DMS53 treated with DMSO at 0.1 percent for 48 hours (cell line): ENCODE measurements around the gene TAS2R19.
"Not testable (repeated sequence)": the region's sequence is repeated elsewhere in the genome, so short reads cannot be mapped to it uniquely, and the experiment has no call there.

Experiments
- DNase-seq: peaks from one replicate; lab custom pipeline; 2025; ENCODE audit not compliant: unreplicated experiment; lab: John Stamatoyannopoulos, UW

The TAS2R19 gene

GRCh38 chr12:11022520-11022919 is at the start of gene TAS2R19:
Gene TAS2R19 (minus strand): TSS chr12:11022620. CDS start chr12:11022571, 49 bp downstream.
- DNase-seq: no peak

GRCh38 chr12:11071414-11071813 is 49.0 kb upstream of the TAS2R19 start:
- no peak for DNase-seq

DNA sequence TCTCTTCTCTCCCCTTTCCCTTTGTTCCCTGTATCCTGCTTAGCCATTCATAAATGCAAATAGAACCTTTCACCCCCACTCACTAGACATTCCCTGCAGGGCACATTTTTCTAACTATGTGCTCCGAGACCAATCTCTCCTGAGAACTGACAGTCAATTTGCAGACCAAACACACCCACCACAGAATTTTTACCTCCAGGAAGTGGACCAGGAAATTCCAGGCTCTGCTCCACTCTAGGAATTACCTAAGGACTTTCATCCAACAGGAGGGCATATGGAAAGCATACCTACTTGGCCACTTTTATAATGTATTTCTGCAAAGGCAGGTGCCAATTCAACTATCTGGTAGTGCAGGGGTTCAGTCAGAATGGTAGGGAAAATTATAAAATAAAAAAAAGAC is 48.6 kb upstream of the TAS2R19 start:
- DNase-seq: no peak

DNA sequence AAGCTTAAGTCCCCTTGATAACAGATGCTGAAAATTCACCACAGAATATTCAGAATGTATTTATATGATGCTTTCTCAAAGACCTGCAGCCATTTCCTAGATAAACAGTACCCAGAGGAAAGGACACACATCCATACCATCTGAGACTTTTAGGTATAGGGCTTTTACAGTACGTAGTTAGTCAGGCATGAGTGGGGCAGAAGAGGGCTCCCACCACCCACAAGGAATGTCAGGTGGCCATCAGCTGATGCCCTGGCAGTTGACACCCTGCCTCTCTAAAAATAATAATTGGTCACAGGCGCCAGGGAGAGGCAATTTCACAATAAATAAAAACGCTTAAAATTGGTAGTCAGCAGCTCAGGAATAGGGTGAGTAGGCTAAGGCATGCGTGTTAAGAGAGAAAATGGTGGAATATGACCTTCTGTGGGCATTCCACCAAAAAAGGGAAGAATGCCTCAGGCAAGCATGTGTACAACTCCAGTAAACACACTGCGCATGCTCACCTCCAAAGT is 47.5 kb upstream of the TAS2R19 start:
- no peak for DNase-seq

- DNase-seq: no peak
Measured at GRCh38 chr12:11067514-11067913, 45.1 kb upstream of the TAS2R19 start.

GRCh38 chr12:11062194-11062593 is 39.8 kb upstream of the TAS2R19 start, which contains the start of gene TAS2R46:
Gene TAS2R46 (minus strand): TSS chr12:11062294. CDS start chr12:11062294, 0 bp downstream.
- not testable (repeated sequence) for DNase-seq

- DNase-seq: no peak
Measured at GRCh38 chr12:11059784-11060183, 37.4 kb upstream of the TAS2R19 start.

DNA sequence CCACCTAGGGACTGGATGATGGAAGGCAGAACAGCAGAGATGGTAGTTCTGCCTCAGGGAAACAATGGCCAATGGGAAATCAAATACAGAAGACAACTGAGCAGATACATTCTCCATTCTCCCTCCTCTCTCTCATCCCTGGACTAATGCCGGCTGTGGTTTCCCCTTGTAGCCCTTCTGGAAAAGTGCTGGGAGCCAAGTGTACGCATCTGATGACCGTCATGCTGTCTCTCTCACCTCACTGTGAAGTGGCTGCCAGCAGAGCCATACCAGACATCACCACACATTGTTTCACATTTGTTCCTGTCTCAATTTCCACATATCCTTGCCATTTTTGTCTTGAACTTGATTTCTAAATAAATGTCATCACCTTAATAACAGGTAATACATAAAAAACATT is 36.6 kb upstream of the TAS2R19 start:
- DNase-seq: no peak

GRCh38 chr12:11055306-11055705 is 32.9 kb upstream of the TAS2R19 start:
- DNase-seq: no peak

- not testable (repeated sequence) for DNase-seq
Measured at GRCh38 chr12:11049806-11050531, 27.5 kb upstream of the TAS2R19 start.

DNA sequence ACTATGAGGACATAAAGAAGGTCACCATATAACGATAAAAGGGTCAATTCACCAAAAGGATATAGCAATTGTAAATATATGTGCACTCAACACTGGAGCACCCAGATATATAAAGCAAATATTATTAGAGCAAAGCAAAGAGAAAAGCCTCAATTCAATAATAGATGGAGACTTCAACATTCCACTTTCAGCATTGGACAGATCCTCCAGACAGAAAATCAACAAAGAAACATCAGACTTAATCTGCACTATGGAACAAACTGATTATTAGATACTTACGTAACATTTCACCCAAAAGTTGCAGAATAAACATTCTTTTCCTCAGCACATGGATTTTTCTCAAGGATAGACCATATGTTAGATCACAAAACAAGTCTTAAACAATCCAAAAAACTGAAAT is 18.9 kb upstream of the TAS2R19 start:
- not testable (repeated sequence) for DNase-seq

DNA sequence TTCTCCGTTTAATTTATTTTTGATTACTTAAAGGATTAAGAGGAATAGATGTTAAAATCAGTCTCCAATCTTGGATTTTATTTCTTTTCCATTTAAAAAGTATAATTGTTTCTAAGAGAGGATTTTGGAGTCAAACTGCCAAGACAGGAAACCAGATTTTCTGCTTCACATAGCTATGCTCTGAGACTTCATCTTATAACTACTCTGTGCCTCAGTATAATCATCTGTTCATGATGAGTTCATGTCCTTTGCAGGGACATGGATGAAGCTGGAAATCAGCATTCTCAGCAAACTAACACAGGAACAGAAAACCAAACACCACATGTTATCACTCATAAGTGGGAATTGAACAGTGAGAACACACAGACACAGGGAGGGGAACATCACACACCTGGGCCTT is 17.7 kb upstream of the TAS2R19 start:
- DNase-seq: no peak

DNA sequence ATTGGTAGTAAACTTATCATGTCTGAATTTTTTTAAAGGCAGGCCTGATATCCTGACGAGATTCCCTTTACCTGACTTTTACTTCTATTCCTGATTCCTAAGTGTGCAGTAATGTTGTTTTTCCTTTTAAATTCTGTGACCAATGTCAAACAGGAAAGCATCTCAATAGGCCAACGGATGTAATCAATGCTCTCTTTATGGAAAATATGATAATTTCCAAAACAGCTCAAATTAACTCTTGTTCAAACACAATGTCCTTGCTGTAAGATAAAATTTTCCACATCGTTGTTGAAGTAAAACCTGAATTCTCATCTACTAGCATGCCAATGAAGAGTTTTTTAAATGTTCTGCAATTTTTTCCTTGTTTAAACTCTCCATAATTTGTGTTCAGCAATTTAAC is 16.8 kb upstream of the TAS2R19 start:
- no peak for DNase-seq

GRCh38 chr12:11033959-11034358 is 11.5 kb upstream of the TAS2R19 start:
- not testable (repeated sequence) for DNase-seq

GRCh38 chr12:11031307-11031706 is 8.9 kb upstream of the TAS2R19 start, which contains the start of gene TAS2R31:
Gene TAS2R31 (minus strand): TSS chr12:11031407. CDS start chr12:11031335, 72 bp downstream.
- no peak for DNase-seq

DNA sequence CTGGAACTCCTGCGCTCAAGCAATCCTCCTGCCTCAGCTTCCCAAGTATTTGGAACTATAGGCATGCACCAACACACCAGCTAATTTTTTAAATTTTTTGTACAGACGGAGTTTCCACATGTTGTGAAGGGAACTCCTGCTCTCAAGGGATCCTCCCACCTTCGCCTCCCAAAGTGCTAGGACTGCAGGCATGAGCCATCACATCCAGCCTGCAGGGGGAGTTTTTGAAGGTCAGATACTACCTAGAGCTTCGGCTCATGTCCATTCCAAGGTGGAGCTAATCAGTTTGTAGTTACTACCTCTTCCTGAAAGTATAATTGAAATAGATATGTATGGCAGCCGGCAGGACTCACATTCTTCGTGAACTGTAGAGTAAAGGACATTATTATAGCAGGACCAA is 3.7 kb upstream of the TAS2R19 start:
- DNase-seq: no peak

- no peak for DNase-seq
Measured at GRCh38 chr12:11023387-11023786, 967 bp upstream of the TAS2R19 start.

GRCh38 chr12:11016937-11017336 is 5.5 kb downstream of the TAS2R19 start:
- no peak for DNase-seq

GRCh38 chr12:11015775-11016430 is 6.5 kb downstream of the TAS2R19 start:
- no peak for DNase-seq

GRCh38 chr12:11014234-11014633 is 8.2 kb downstream of the TAS2R19 start:
- no peak for DNase-seq

DNA sequence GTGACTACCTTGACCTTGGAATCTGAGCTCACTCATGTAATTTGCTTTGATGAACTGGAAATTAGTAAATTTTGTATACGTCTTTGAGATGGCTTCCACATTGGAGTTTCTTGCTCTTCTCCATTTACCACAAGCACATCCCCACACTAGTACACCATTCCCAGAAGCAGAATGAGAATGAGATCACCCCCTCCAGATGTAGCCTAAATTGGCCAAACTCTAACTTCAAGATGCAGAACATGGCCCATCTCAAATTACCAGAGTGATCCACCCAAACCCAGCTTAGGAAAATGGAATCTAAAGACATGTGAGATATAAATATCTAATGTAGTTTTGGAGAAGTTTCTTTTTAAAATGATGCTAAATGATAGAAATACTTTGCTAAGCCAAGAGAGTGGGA is 14.8 kb downstream of the TAS2R19 start:
- no peak for DNase-seq

DNA sequence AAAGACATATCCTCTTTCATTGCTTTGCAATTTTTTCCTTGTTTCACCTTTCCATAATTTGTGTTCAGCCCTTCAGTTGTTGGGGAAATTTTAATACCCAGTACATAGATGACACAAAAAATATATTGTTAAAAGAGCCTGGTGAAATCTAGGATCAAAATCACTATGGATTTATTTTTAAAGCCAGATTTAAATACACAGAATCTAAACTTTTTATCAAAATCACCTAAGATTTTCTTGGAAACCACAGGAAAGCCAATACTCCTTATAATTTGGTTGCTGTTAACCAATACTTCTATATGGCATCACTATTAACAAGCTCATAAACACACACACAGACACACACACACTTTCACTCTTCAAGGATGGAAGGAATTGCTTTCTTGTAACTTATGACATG is 24.2 kb downstream of the TAS2R19 start, which contains the start of gene TAS2R20:
TSS of gene TAS2R20 (minus strand) at position 101 of the 400 bp plus-strand sequence. CDS start 429 bp downstream, outside the sequence.
- no peak for DNase-seq
